Large intestine (tissue), 3 donors: ENCODE measurements around the gene SKP2. TPM values are rescaled to one million over a fixed set of nuclear protein-coding genes. Genes with fewer than 3 reads are reported as not detected.
A peak's percentile ranks its signal among the peaks of the same experiment; 100 is the strongest.
"Not testable (repeated sequence)": the region's sequence is repeated elsewhere in the genome, so short reads cannot be mapped to it uniquely, and the experiment has no call there.

Experiments used
- DNase-seq, 2 donors: peaks; one replicate each; pipeline versions ENCODE4 v3.0.0 to v3.0.0-alpha.2; 2013
- H3K27ac ChIP-seq: one replicate; pipeline ENCODE4 v1.5.1; 2013; ENCODE audit warnings: low read length
- H3K27me3 ChIP-seq: 2 replicates; pipeline ENCODE4 v1.6.1; 2013; ENCODE audit warnings: low read length; ENCODE audit not compliant: control insufficient read depth, insufficient read depth
- H3K36me3 ChIP-seq: 2 replicates; pipeline ENCODE4 v1.6.1; 2013; ENCODE audit warnings: low read length; ENCODE audit not compliant: control insufficient read depth, insufficient read depth
- H3K4me1 ChIP-seq: one replicate; pipeline ENCODE4 v1.6.1; 2013; ENCODE audit warnings: low read length; ENCODE audit not compliant: control insufficient read depth, insufficient read depth
- H3K4me3 ChIP-seq: one replicate; pipeline ENCODE4 v1.5.1; 2013; ENCODE audit warnings: low read length
- H3K9me3 ChIP-seq: one replicate; pipeline ENCODE4 v1.6.1; 2013; ENCODE audit warnings: mild to moderate bottlenecking, low read depth, low read length, moderate library complexity; ENCODE audit not compliant: control insufficient read depth
- WGBS: methylation state at CpG from one replicate; pipeline ENCODE4 v1.1.5; 2013; ENCODE audit warnings: low lambda C conversion rate; ENCODE audit not compliant: insufficient coverage; 5-methylcytosine and 5-hydroxymethylcytosine counted together
- polyA plus RNA-seq: library from polyadenylated mRNA; unstranded; fragments of 120-200 nt; gene quantifications from one replicate; pipeline ENCODE4 v1.2.1, GENCODE V29; 2013

SKP2 gene
- polyA plus RNA-seq, 1 donor = 52.7 TPM

- no peaks in the 10 kb centered on the region for H3K4me1 ChIP-seq
- H3K4me3 ChIP-seq = no peak overlapping the region
- H3K36me3 ChIP-seq = peaks cover 69% of the 10 kb centered on the region
- H3K27ac ChIP-seq = no peak overlapping the region
- DNase-seq = no peak
- no peaks in the 10 kb centered on the region for H3K9me3 ChIP-seq
- no peaks in the 10 kb centered on the region for H3K27me3 ChIP-seq
- 100% methylated on average over 1 of the region's 2 CpGs for WGBS
Measured at GRCh38 chr5:36173426-36173825, 21.5 kb downstream of the SKP2 start.

DNA sequence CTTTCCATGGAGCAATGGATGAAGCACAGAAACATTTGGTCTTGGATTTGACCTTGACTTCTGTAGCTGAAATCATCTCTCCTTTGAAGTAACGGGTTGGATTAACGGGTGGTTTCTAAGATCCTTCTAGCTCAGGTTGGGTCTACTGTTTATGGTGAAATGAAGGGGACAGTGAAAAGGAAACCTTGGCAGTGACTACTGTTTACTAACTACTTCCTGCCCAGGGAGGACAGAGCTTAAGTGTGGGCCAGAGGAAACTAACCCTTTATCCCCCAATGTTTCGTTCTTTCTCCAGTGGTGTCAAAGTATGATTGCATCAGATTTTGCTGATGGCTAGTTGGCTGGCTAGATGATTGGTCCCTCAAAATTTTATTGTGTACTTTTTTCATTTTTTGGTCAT is 22.2 kb downstream of the SKP2 start:
- no CpG with 5 or more reads among the region's 3 CpGs for WGBS
- no peaks in the 10 kb centered on the region for H3K27me3 ChIP-seq
- no peak overlapping the region for H3K4me3 ChIP-seq
- no peaks in the 10 kb centered on the region for H3K9me3 ChIP-seq
- no peak overlapping the region for H3K27ac ChIP-seq
- no peak for DNase-seq
- peaks cover 67% of the 10 kb centered on the region for H3K36me3 ChIP-seq
- H3K4me1 ChIP-seq = no peaks in the 10 kb centered on the region

DNA sequence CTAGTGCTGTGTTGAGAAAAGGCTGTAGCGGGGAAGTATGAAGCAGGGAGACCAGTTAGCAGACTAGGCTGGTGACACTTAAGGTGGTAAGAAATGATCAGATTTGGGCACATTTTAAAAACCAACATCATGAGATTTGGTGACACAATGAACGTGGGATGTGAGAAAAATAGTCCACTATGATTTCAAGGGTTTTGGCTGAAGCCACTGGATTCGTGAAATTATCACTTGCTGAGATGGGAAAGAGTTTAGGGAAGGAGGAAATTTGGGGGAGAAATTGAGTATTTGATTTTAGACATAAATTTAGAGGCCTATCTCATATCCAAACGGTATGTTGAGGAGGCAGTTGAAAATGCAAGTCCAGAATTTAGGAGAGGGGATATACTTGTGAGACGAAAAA is 23.1 kb downstream of the SKP2 start:
- H3K4me1 ChIP-seq = no peaks in the 10 kb centered on the region
- no peak overlapping the region for H3K4me3 ChIP-seq
- no peak overlapping the region for H3K27ac ChIP-seq
- H3K27me3 ChIP-seq = no peaks in the 10 kb centered on the region
- DNase-seq = no peak
- no peaks in the 10 kb centered on the region for H3K9me3 ChIP-seq
- peaks cover 63% of the 10 kb centered on the region for H3K36me3 ChIP-seq
- WGBS = 88% methylated on average over 3 of the region's 5 CpGs

DNA sequence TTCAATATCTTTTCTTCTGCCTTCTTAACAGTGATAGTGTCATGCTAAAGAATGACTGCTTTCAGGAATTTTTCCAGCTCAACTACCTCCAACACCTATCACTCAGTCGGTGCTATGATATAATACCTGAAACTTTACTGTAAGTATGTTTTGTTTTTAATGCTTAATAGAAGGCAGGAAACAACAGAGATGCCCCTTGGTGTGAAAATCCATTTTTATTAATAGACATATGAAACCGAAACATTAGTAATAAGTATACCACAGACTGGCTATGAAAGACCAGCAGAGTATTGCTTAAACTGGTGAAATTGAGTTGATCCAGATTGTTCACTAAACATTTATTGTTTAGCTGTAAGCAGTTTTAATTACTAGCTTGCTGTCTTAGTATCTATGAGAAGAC is 25.2 kb downstream of the SKP2 start:
- no peak overlapping the region for H3K4me3 ChIP-seq
- no peaks in the 10 kb centered on the region for H3K27me3 ChIP-seq
- DNase-seq = no peak
- H3K36me3 ChIP-seq = peaks cover 64% of the 10 kb centered on the region
- no peak overlapping the region for H3K27ac ChIP-seq
- no peaks in the 10 kb centered on the region for H3K4me1 ChIP-seq
- whole genome bisulfite sequencing = 90% methylated on average over 2 of the region's 2 CpGs
- no peaks in the 10 kb centered on the region for H3K9me3 ChIP-seq

GRCh38 chr5:36177715-36178523 is 26.0 kb downstream of the SKP2 start:
- DNase-seq = peak in 1 of 2 donors; percentile 21
- Histone ChIP-seq H3K9me3 (no peaks in the 10 kb centered on the region), H3K27ac (no peak overlapping the region), H3K27me3 (no peaks in the 10 kb centered on the region), H3K4me1 (no peaks in the 10 kb centered on the region), H3K4me3 (no peak overlapping the region), H3K36me3 (peaks cover 58% of the 10 kb centered on the region)
- 33% methylated on average over 1 of the region's 2 CpGs for WGBS

GRCh38 chr5:36178524-36178890 is 26.6 kb downstream of the SKP2 start:
- Histone ChIP-seq H3K9me3 (no peaks in the 10 kb centered on the region), H3K4me1 (no peaks in the 10 kb centered on the region), H3K4me3 (no peak overlapping the region), H3K27me3 (no peaks in the 10 kb centered on the region), H3K36me3 (peaks cover 52% of the 10 kb centered on the region), H3K27ac (no peak overlapping the region)
- no CpG with 5 or more reads among the region's 3 CpGs for WGBS
- DNase-seq = no peak

DNA sequence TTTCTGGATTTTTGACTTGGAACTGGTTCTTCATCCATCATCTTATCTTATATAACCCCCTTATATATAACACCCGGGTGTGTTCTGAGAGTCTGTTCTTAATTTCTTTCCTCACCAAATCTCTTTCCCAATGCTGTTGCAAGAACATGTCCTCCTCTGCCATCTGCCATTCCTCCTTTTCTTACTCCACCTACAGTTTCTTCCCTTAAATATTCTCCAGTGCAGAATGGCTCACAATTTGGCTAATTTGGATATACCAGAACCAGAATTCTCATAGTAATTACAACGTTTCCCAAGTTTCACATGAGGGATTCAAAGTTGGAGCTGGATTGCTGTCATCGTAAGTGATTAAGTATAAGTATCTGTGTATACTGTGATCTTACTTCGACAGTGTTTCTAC is 28.0 kb downstream of the SKP2 start:
- H3K4me3 ChIP-seq = no peak overlapping the region
- no peak for DNase-seq
- WGBS = 68% methylated on average over 3 of the region's 4 CpGs
- H3K4me1 ChIP-seq = no peaks in the 10 kb centered on the region
- H3K27ac ChIP-seq = no peak overlapping the region
- H3K36me3 ChIP-seq = peaks cover 38% of the 10 kb centered on the region
- H3K27me3 ChIP-seq = no peaks in the 10 kb centered on the region
- no peaks in the 10 kb centered on the region for H3K9me3 ChIP-seq

DNA sequence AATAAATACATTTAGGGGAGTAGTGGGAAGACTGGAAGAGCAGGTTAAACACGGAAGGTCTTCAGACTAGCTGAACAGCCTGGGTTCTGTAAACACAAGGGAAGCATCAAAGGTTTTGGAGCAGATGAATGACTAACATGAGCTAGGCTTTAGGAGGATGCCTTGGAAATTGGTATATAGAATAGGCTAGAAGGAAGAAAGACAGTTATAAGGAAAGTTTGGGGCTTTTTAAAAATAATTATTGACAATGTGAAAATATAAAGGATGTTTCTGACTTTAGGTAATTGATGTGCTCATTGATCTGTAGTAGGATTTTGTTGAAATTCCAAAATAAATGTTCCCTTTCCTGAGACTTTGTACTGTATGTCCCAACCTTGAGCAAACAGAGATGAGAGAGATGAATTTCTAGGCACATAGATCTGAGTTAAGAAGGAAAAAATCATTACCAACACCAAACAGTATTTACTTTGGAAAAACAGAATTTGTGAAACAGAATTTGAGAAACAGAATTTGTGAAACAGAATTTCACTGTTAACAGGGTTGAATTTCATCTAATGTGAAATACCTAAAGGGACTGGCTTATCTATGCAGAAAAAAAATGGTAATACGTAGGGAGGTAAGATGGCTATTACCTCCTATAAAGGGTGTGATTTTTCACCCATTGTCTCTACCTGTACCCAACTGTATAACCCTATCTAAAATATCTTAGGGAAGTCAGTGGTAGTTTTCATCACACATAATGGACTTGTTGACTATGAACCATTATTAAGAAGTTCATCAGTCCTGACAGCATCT is 28.8 kb downstream of the SKP2 start:
- Histone ChIP-seq H3K36me3 (peaks cover 38% of the 10 kb centered on the region), H3K27ac (no peak overlapping the region)
- 17% methylated on average over 1 of the region's 2 CpGs for WGBS

DNA sequence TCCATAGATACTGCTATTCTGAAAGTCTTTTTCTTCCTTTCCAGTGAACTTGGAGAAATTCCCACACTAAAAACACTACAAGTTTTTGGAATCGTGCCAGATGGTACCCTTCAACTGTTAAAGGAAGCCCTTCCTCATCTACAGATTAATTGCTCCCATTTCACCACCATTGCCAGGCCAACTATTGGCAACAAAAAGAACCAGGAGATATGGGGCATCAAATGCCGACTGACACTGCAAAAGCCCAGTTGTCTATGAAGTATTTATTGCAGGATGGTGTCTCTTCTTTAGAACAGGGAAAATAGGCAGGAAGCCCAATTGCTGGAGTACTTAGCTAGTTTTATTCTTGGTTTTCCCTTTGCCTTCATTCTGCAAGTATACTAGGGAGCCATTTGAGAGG is 29.9 kb downstream of the SKP2 start:
- no peaks in the 10 kb centered on the region for H3K4me1 ChIP-seq
- no peak overlapping the region for H3K27ac ChIP-seq
- DNase-seq = no peak
- H3K9me3 ChIP-seq = no peaks in the 10 kb centered on the region
- no CpG with 5 or more reads among the region's 2 CpGs for WGBS
- H3K27me3 ChIP-seq = no peaks in the 10 kb centered on the region
- H3K4me3 ChIP-seq = no peak overlapping the region
- H3K36me3 ChIP-seq = peaks cover 38% of the 10 kb centered on the region

More for the DNA sequence above, 28.8 kb downstream of the SKP2 start:
- Histone ChIP-seq H3K27me3 (no peaks in the 10 kb centered on the region), H3K4me1 (no peaks in the 10 kb centered on the region), H3K4me3 (no peak overlapping the region), H3K9me3 (no peaks in the 10 kb centered on the region)
- DNase-seq = no peak

DNA sequence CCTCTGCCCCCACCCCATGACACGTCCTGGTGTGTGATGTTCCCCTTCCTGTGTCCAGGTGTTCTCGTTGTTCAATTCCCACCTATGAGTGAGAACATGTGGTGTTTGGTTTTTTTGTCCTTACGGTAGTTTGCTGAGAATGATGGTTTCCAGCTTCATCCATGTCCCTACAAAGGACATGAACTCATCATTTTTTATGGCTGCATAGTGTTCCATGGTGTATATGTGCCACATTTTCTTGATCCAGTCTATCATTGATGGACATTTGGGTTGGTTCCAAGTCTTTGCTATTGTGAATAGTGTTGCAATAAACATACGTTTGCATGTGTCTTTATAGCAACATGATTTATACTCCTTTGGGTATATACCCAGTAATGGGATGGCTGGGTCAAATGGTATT is 32.5 kb downstream of the SKP2 start:
- H3K4me3 ChIP-seq, H3K9me3 ChIP-seq, H3K27ac ChIP-seq, H3K27me3 ChIP-seq, DNase-seq, H3K4me1 ChIP-seq: not testable (repeated sequence)
- peaks cover 19% of the 10 kb centered on the region for H3K36me3 ChIP-seq
- no CpG with 5 or more reads among the region's 4 CpGs for WGBS
